Measurements from ENCODE around the gene PTPRN2.

PTPRN2 gene

GRCh38 chr7:157529768-157530560 is 1057.7 kb downstream of the PTPRN2 start:
- DNase-seq: no peak

GRCh38 chr7:157528785-157529341 is 1058.8 kb downstream of the PTPRN2 start:
- no peak for DNase-seq

GRCh38 chr7:157527686-157528085 is 1059.9 kb downstream of the PTPRN2 start:
- no peak for DNase-seq

- DNase-seq: no peak
These were observed 1060.5 kb downstream of the PTPRN2 start for GRCh38 chr7:157526913-157527634.

GRCh38 chr7:157526005-157526912 is 1061.4 kb downstream of the PTPRN2 start:
- no peak for DNase-seq

- no peak for DNase-seq
These were observed 1062.1 kb downstream of the PTPRN2 start for GRCh38 chr7:157525491-157525915.

GRCh38 chr7:157524731-157525130 is 1062.9 kb downstream of the PTPRN2 start:
- DNase-seq: no peak

- DNase-seq: no peak
These were observed 1063.7 kb downstream of the PTPRN2 start for GRCh38 chr7:157523766-157524421.

GRCh38 chr7:157523371-157523765 is 1064.3 kb downstream of the PTPRN2 start:
- no peak for DNase-seq

- no peak for DNase-seq
These were observed 1064.7 kb downstream of the PTPRN2 start for GRCh38 chr7:157522954-157523353.

GRCh38 chr7:157522189-157522588 is 1065.4 kb downstream of the PTPRN2 start:
- no peak for DNase-seq

GRCh38 chr7:157521752-157522151 is 1065.9 kb downstream of the PTPRN2 start:
- DNase-seq: no peak

GRCh38 chr7:157521061-157521731 is 1066.4 kb downstream of the PTPRN2 start:
- DNase-seq: no peak

- no peak for DNase-seq
These were observed 1067.4 kb downstream of the PTPRN2 start for GRCh38 chr7:157520249-157520648.

- no peak for DNase-seq
These were observed 1067.8 kb downstream of the PTPRN2 start for GRCh38 chr7:157519798-157520244.

- DNase-seq: no peak
These were observed 1068.4 kb downstream of the PTPRN2 start for GRCh38 chr7:157519246-157519645.

- no peak for DNase-seq
These were observed 1069.0 kb downstream of the PTPRN2 start for GRCh38 chr7:157518514-157519175.

- DNase-seq: no peak
These were observed 1069.7 kb downstream of the PTPRN2 start for GRCh38 chr7:157517782-157518513.

- no peak for DNase-seq
These were observed 1070.5 kb downstream of the PTPRN2 start for GRCh38 chr7:157516911-157517781.

Data from fibroblast of skin of abdomen (primary cell).